KMS-11 (cell line): ENCODE data around the gene ELP5.

Source experiments
- H2AFZ ChIP-seq: fragments of 200-600 bp; sonication (generic); 2 replicates; pipeline ENCODE4 v1.6.1; 2016; ENCODE audit warnings: antibody characterized with exemption, mixed run types, low read depth
- H3K27ac ChIP-seq: fragments of 200-600 bp; sonication (generic); 2 replicates; pipeline ENCODE4 v1.6.1; 2016; ENCODE audit warnings: mild to moderate bottlenecking, mixed run types
- H3K27me3 ChIP-seq: fragments of 200-600 bp; sonication (generic); 2 replicates; pipeline ENCODE4 v1.6.1; 2017; ENCODE audit warnings: mild to moderate bottlenecking, low read depth, mixed run types, moderate library complexity; ENCODE audit not compliant: insufficient read depth
- H3K36me3 ChIP-seq: fragments of 200-600 bp; sonication (generic); 2 replicates; pipeline ENCODE4 v1.6.1; 2017; ENCODE audit warnings: mild to moderate bottlenecking, mixed run types; ENCODE audit not compliant: insufficient read depth
- H3K4me1 ChIP-seq: fragments of 200-600 bp; sonication (generic); 2 replicates; pipeline ENCODE4 v1.6.1; 2016; ENCODE audit warnings: mild to moderate bottlenecking, low read depth, mixed run types; ENCODE audit not compliant: poor library complexity, severe bottlenecking
- H3K4me2 ChIP-seq: fragments of 200-600 bp; sonication (generic); 2 replicates; pipeline ENCODE4 v1.7.0; 2016; ENCODE audit warnings: mild to moderate bottlenecking, mixed run types
- H3K4me3 ChIP-seq: fragments of 200-600 bp; sonication (generic); IDR thresholded peaks from 2 replicates; pipeline ENCODE4 v1.6.1; 2017; ENCODE audit warnings: low read depth, low read length, mixed read lengths; ENCODE audit not compliant: insufficient read depth
- H3K79me2 ChIP-seq: fragments of 200-600 bp; sonication (generic); 2 replicates; pipeline ENCODE4 v1.6.1; 2016; ENCODE audit warnings: low read depth, mixed run types; ENCODE audit not compliant: insufficient read depth
- H3K9ac ChIP-seq: fragments of 200-600 bp; sonication (generic); 2 replicates; pipeline ENCODE4 v1.6.1; 2016; ENCODE audit warnings: mild to moderate bottlenecking, mixed run types
- H4K20me1 ChIP-seq: fragments of 200-600 bp; sonication (generic); 2 replicates; pipeline ENCODE4 v1.6.1; 2016; ENCODE audit warnings: mild to moderate bottlenecking, mixed run types; ENCODE audit not compliant: insufficient read depth
- TF ChIP-seq, protein P1 (sequence below): fragments of 200-600 bp; sonication (generic); conservative IDR thresholded peaks from 2 replicates; pipeline ENCODE4 v1.6.1; 2017; ENCODE audit warnings: low read depth, mild to moderate bottlenecking, antibody characterized with exemption, low read length, moderate library complexity, mixed read lengths

The ELP5 gene

DNA sequence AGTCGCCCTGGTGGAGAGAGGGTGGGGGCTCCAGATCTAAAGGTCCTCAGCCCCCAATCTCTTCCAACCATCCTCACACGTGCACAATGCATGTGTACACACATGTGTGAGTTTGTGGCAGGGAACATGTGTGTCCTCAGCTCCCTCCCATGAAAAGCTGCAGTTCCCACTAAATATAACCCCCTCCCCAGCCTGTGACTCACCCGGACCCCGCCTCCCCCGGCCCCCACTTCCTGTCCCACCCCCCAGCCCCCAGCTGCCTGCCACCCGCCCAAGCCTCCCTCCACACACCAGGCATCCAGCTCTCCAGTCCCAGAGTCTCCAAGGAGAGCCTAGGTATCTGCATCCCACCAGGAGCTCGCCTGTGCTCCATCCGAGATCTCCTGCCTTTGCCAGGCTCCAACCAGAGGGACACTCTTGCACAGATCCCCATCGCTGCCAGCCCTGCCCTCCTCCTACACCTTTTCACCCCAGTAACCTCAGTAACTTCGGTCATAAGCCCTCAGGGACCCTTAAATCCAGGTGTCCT is 36.3 kb upstream of the ELP5 start:
- Histone ChIP-seq H4K20me1 (no peaks in the 10 kb centered on the region), H3K4me1 (no peaks in the 10 kb centered on the region), H2AFZ (no peak overlapping the region), H3K79me2 (no peaks in the 10 kb centered on the region), H3K9ac (no peak overlapping the region), H3K4me2 (no peak overlapping the region), H3K4me3 (no peak overlapping the region), H3K27me3 (no peaks in the 10 kb centered on the region), H3K36me3 (no peaks in the 10 kb centered on the region), H3K27ac (no peak overlapping the region)
- TF ChIP-seq, protein P1, sequence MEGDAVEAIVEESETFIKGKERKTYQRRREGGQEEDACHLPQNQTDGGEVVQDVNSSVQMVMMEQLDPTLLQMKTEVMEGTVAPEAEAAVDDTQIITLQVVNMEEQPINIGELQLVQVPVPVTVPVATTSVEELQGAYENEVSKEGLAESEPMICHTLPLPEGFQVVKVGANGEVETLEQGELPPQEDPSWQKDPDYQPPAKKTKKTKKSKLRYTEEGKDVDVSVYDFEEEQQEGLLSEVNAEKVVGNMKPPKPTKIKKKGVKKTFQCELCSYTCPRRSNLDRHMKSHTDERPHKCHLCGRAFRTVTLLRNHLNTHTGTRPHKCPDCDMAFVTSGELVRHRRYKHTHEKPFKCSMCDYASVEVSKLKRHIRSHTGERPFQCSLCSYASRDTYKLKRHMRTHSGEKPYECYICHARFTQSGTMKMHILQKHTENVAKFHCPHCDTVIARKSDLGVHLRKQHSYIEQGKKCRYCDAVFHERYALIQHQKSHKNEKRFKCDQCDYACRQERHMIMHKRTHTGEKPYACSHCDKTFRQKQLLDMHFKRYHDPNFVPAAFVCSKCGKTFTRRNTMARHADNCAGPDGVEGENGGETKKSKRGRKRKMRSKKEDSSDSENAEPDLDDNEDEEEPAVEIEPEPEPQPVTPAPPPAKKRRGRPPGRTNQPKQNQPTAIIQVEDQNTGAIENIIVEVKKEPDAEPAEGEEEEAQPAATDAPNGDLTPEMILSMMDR = no peak

GRCh38 chr17:7216242-7217112 is 35.5 kb upstream of the ELP5 start:
- H3K27ac ChIP-seq = no peak overlapping the region

GRCh38 chr17:7217113-7217987 is 34.7 kb upstream of the ELP5 start:
- Histone ChIP-seq H3K27ac (no peak overlapping the region), H3K4me1 (no peaks in the 10 kb centered on the region), H3K36me3 (no peaks in the 10 kb centered on the region), H3K27me3 (no peaks in the 10 kb centered on the region), H4K20me1 (no peaks in the 10 kb centered on the region), H2AFZ (no peak overlapping the region), H3K9ac (no peak overlapping the region), H3K4me2 (no peak overlapping the region), H3K4me3 (no peak overlapping the region), H3K79me2 (no peaks in the 10 kb centered on the region)
- TF ChIP-seq, protein P1 = no peak

More at GRCh38 chr17:7216242-7217112, 35.5 kb upstream of the ELP5 start:
- H3K4me1 ChIP-seq = no peaks in the 10 kb centered on the region
- no peak overlapping the region for H3K9ac ChIP-seq
- no peak overlapping the region for H2AFZ ChIP-seq
- H3K27me3 ChIP-seq = no peaks in the 10 kb centered on the region
- H4K20me1 ChIP-seq = no peaks in the 10 kb centered on the region
- no peaks in the 10 kb centered on the region for H3K79me2 ChIP-seq
- no peaks in the 10 kb centered on the region for H3K36me3 ChIP-seq
- no peak overlapping the region for H3K4me2 ChIP-seq
- no peak overlapping the region for H3K4me3 ChIP-seq
- TF ChIP-seq, protein P1 = no peak

DNA sequence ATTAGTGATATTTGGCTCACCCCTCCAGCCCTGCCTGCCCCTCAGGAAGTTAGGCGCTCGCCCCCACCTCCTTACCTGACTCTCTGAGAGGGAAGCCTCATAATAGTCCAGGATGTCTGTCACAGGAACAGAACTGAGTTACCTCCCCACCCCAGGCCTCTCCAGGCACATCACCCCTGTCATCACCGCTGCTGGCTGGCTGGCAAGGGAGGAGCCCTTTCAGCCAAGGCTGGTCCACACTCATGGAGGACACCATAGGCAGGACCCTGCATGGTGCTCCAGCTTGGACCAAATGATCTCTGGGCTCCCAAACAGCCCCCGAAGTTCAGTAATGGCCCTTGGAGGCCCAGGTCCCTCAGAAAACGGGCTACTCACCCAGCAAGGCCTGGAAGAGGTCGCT is 33.8 kb upstream of the ELP5 start:
- Histone ChIP-seq H3K4me2 (no peak overlapping the region), H4K20me1 (no peaks in the 10 kb centered on the region), H2AFZ (no peak overlapping the region), H3K27me3 (no peaks in the 10 kb centered on the region), H3K9ac (no peak overlapping the region), H3K79me2 (no peaks in the 10 kb centered on the region), H3K27ac (no peak overlapping the region), H3K36me3 (no peaks in the 10 kb centered on the region), H3K4me1 (no peaks in the 10 kb centered on the region), H3K4me3 (no peak overlapping the region)
- TF ChIP-seq, protein P1 = no peak
